GM08714 (cell line): ENCODE results near the gene GPX1.
"Not testable (repeated sequence)": the region's sequence is repeated elsewhere in the genome, so short reads cannot be mapped to it uniquely, and the experiment has no call there.

Experiments used
- H3K4me3 ChIP-seq: fragments of 200-500 bp; sonication (Bioruptor generic); 2 replicates; pipeline ENCODE4 v1.5.1; 2014; ENCODE audit warnings: mild to moderate bottlenecking, low read length, inconsistent platforms
- ZNF274 ChIP-seq: IDR thresholded peaks from 2 replicates; pipeline ENCODE4 v1.6.1; 2012; ENCODE audit warnings: mild to moderate bottlenecking, low read depth, low read length

GPX1 gene

DNA sequence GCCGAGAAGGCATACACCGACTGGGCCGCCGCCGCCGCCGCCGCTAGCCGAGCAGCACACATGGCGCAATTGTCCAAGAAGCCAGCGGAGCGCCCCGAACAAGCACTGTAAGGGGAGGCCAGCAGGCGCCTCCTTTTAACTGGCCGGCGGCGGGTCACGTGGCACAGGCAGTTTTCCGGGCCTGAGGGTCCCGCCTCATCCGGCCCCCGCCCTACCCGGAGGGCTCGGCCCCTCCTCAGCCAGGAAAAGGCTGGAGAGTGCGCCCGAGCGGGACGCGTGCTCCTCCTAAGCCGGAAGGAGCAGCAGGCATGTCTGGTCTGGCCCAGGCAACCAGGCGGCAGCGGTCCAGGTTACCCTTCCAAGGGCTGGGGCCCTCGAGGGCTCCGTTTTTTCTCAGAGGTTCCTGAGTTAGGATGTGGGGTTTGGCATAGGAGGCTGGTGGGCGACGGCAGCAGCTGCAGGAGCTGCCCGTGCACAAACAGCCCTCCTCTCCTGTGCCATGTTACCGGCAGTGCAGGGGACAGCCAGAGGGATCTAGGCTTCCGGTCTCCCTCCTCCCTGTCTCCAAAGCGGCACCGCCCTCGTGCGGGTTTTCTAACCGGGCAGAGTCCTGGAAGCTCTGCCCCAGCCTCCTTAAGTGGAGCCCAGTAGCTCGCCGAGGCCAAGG, at the start of gene GPX1:
TSS of gene GPX1 (minus strand) at position 137 of the 667 bp plus-strand sequence. CDS start at position 62, 75 bp downstream.
- peak within 1 kb of the TSS; percentile 89 for H3K4me3 ChIP-seq
- TF ChIP-seq ZNF274, result no peak

DNA sequence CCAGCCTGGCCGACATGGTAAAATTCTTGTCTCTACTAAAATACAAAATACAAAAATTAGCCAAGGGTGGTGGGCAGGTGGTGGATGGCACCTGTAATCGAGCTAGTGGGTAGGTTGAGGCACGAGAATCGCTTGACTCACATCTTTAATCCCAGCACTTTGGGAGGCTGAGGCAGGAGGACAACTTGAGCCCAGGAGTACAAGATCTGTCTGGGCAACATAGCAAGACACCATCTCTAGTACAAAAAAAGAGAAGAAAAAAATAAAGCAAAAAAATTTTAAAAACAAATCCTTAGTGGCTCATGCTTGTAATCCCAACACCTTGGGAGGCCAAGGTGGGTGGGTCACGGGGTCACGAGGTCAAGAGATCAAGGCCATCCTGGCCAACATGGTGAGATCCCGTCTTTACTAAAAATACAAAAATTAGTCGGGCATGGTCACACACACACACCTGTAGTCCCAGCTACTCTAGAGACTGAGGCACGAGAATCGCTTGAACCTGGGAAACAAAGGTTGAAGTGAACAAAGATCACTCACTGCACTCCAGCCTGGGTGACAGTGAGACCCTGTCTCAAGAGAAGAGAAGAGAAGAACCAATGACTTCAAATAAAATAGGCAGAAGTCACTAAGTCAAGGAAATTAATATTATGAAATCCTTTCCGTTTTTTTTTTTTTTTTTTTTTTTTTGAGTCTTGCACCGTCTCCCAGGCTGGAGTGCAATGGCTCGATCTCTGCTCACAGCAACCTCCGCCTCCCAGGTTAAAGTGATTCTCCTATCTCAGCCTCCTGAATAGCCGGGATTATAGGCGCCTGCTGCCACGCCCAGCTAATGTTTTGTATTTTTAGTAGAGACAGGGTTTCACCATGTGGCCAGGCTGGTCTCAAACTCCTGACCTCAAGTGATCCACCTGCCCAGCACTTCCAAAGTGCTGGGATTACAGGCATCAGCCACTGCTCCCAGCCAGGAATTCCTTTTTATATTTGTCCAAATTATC, 48.7 kb upstream of the GPX1 start:
- no peak overlapping the region for H3K4me3 ChIP-seq
- TF ChIP-seq ZNF274, result no peak

DNA sequence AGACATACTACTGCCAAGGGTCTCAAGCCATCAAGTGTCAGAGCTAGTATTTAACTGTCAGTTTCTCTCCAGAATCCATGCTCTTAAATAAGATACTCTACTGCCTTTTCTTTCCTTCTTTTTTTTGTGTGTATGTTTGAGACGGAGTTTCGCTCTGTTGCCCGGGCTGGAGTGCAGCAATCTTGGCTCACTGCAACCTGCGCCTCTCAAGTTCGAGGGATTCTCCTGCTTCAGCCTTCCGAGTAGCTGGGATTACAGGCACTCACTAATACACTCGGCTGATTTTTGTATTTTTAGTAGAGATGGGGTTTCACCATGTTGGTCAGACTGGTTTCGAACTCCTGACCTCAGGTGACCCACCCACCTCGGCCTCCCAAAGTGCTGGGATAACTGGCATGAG, 47.4 kb upstream of the GPX1 start:
- H3K4me3 ChIP-seq, result not testable (repeated sequence)

DNA sequence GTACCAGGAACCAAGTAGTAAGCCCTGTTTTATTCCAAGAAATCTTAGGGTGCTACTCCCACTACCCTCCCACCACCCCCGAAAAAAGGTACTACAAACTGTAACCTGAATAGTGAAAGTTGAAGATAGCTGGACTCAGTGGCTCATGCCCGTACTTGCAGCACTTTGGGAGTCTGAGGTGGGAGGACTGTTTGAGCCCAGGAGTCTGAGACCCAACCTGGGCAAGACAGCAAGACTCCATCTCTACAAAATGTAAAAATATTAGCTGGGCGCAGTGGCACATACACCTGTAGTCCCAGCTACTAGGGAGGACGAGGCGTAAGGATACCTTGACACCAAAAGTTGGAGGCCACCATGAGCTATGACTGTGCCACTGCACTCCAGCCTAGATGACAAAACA, 45.7 kb upstream of the GPX1 start:
- TF ChIP-seq ZNF274, result no peak

GRCh38 chr3:49401766-49402165, 43.6 kb upstream of the GPX1 start:
- no peak overlapping the region for H3K4me3 ChIP-seq
- TF ChIP-seq ZNF274, result no peak

More for the DNA sequence above, 45.7 kb upstream of the GPX1 start:
- H3K4me3 ChIP-seq, result no peak overlapping the region

DNA sequence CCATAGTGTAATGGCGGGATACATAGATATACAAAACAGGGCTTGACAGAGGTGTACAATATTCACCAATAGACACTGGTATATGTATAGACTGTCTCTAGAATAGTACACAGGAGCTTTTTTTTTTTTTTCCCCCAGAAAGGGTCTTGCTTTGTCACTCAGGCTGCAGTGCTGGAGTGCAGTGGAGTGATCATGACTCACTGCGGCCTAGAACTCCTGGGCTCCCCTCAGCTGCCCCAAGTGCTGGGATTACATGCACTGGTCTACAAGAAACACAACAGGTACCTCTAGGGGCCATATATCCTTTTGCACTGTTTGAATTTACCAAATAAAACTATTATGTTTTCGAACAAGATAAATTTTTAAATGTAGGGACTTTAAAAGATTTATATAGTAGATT, 41.3 kb upstream of the GPX1 start:
- TF ChIP-seq ZNF274, result no peak
- H3K4me3 ChIP-seq, result no peak overlapping the region

DNA sequence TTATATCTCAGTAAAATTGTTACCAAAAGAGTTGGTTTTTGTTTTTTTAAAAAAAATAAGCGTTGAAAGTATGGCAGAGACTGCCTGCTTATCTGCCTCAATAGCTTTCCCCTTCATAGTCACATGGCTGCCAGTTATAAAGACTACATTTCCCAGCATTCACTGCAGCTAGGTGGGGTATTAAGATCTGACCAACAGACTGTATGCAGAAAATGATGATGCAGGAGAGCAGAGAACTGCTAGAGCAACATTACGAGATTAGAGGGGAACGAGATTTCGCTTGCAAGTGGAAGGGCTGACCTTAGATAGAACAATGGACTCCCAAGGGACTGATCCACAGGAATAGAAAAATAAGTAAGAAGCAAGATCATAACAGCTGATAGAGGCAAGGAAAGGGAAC, 39.3 kb upstream of the GPX1 start:
- H3K4me3 ChIP-seq, result no peak overlapping the region
- TF ChIP-seq ZNF274, result no peak

DNA sequence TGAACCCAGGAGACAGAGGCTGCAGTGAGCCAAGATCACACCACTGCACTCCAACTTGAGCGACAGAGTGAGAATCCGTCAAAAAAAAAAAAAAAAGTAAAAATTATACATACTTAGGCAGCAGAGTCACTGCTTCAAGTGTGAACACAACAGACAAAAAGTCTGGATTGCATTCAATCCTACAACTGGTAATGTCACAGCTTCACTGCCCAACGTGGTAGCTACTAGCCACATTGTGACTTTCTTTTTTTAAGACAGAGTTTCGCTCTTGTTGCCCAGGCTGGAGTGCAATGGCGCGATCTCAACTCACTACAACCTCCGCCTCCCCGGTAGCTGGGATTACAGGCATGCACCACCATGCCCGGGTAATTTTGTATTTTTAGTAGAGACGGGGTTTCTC, 33.2 kb upstream of the GPX1 start:
- H3K4me3 ChIP-seq, result not testable (repeated sequence)

GRCh38 chr3:49389297-49389696, 31.1 kb upstream of the GPX1 start:
- no peak for TF ChIP-seq ZNF274
- no peak overlapping the region for H3K4me3 ChIP-seq

- no peak overlapping the region for H3K4me3 ChIP-seq
- TF ChIP-seq ZNF274, result no peak
These were observed 30.2 kb upstream of the GPX1 start for GRCh38 chr3:49388289-49388820.

DNA sequence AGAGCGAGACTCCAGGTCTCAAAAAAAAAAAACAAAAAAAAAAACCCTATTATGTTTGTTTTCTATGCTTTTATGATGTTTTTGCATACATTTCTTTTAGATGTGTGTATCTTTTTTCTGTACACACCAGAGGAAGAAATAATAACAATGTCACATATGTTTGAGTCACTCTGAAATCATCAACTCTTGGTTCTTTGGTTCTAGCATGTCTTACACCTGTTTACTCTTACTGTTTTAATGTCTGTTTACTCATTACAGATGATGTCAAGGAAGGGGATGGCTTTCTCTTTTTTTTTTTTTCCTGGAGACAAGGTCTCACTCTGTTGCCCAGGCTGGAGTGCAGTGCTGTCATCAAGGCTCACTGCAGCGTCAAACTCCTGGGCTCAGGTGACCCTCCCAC, 29.6 kb upstream of the GPX1 start:
- H3K4me3 ChIP-seq, result no peak overlapping the region
- TF ChIP-seq ZNF274, result no peak

DNA sequence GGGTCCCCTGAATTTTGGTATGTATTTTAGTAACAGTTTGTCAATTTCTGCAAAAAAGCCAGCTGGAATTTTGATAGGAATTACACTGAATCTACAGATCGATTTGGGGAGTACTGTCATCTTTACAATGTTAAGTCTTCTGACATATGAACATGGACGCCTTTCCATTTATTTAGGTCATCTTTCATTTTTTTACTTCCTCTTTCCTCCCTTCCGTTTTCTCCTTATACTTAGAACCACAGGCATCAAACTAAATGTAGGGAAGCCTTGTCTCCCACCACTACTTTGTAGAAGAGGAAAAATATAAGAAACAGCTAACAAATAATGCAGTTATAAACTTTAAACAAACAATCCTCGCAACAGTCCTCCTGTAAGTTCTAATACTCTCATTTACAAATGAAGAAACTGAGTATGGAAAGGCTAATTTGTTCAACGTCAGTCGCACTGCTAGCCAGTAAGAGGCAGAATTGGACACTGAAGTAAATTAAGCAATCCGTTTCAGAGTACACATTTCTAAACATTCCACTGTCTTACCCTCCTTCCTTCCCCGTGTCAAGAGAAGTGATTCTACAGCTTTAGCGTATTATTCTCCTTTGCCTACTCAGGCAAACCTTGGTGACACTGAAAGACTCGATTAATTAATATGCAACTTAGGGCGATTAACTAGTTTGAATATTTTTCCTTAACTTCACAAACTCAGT, 28.1 kb upstream of the GPX1 start:
- no peak overlapping the region for H3K4me3 ChIP-seq
- TF ChIP-seq ZNF274, result no peak

- no peak for TF ChIP-seq ZNF274
- no peak overlapping the region for H3K4me3 ChIP-seq
These were observed 27.5 kb upstream of the GPX1 start for GRCh38 chr3:49385617-49386016.

DNA sequence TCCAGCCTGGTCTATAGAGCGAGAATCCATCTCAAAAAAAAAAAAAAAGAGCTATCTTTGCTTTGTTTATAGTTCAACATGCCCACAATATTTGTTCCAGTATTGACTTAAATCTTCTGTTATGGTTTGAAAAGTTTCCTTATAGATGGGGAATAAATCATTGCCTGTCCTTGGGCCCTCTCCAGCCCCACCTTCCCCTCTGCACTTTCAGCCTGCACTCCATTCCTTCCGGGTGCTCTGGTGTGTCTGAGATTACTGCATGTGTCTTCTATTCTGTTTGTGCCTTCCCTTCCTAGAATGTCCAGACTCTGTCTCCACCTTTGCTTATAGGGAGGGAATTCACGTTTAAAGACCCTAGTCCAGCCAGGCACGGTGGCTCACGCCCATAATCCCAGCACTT, 25.2 kb upstream of the GPX1 start:
- no peak overlapping the region for H3K4me3 ChIP-seq
- TF ChIP-seq ZNF274, result no peak
